Measurements from ENCODE around the gene CASK.
"Not testable (repeated sequence)": the region's sequence is repeated elsewhere in the genome, so short reads cannot be mapped to it uniquely, and the experiment has no call there.

Gene CASK

GRCh38 chrX:41684138-41684537 is 239.2 kb downstream of the CASK start:
- no peak for DNase-seq

DNA sequence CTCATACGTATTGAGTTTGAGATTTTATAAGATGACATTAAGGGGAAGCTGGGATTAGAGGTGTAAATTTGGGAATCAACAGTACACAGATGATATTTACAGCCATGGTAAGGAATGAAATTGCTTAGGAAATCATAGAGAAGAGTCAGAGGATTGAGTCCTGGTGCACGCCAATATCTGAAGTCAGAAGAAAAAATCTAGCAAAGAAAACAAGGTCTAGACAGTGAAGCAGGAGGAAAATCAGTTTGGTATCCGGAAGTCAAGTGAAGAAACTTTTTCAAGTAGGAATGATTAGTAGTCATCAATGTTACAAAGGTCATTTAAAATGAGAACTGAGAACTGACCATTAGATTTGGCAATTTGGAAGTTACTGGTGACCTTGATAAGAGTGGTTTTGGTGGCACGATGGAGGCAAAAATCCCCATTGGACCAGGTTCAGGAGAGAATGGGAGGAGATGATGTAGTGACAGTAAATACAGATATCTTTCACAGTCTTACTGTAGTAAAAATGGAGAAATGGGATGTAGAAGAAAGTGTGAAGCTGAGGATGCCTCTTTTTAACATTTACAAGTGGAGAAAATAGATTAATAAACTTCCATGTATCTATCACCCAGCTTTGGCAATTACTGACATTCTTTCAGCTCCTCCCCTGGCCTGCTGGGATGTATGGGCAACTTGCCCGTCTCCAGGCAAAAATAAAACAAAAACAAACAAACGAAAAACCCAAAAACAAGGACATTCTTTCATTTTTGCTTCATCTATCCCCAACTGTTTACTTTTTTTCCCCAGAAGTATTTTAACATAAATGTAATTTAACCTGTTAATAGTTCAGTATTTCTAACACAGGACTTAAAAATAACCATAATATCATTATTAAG is 245.9 kb downstream of the CASK start:
- no peak for DNase-seq

DNA sequence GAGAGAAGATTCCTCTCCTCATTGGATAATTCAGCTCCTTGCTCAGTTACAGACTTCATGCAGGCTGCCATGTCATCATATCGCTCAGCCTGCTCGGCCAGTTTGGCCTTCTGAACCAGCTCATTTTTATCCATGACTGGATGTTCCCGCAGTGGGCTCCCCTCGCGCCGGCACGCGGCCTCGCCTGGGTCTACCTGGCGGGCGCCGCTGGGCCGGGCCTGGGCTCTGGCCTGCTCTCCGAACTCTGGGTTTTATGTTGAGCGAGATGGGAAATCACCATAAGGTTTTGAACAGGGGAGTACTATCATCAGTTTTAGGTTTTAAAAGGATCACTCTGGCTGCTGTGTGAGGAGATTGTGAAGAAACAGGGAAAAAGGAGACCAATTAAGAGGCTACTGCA is 247.0 kb downstream of the CASK start:
- DNase-seq = not testable (repeated sequence)

DNA sequence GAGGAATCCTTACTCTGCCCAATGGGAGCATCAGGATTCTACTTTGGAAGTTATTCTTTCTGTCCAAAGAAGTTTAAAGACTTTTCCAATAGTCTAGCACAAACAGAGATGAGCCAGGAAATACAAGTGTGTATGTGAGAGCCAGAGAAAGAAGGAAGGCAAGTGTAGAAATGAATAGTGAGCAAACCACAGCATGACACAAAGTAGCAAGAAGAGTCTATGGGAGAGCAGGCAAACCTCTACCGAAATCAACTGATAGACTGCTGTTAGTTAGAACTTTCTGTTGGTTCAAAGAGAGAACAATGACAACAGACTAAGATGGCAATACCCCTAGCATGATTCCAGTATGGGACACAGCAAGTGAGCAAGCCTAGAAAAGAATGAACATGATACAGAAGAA is 250.7 kb downstream of the CASK start:
- DNase-seq = no peak

DNA sequence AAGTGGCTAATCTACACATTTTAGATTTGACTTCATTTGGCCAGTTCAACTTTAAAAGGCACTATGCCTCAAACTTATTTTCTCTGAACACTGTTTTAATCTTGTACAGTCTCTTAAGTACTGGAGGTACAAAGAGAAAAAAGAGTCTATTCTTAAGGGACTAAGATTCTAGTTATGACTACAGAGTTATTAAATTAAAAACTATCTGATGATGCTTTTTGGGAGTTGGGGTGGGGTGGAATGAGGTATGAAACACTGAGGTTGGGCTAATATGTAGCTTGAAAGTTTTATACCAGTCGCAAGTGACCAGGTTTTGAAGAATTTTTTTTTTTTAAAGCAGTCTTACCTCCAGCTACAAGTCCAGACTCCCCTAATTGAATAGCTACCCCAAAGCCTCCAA is 252.3 kb downstream of the CASK start:
- DNase-seq = no peak

DNA sequence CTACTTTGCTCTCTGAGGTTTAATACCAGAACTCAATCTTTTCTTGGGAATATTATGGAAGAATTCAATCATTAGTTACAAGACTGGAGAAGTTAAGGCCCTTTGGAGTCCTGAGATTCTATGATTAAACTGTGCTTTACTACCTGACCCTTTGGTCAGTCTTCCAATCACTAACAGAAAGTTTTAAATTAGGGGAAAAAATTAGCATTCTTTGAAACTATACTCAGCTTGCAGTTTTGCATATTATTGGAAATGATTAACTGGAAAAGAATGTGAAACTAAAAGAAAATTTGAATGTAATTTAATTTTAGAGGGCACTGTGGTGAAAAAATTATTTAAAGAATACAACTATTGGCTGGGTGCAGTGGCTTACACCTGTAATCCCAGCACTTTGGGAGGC is 253.2 kb downstream of the CASK start:
- DNase-seq = no peak

GRCh38 chrX:41667631-41668030 is 255.7 kb downstream of the CASK start:
- no peak for DNase-seq

DNA sequence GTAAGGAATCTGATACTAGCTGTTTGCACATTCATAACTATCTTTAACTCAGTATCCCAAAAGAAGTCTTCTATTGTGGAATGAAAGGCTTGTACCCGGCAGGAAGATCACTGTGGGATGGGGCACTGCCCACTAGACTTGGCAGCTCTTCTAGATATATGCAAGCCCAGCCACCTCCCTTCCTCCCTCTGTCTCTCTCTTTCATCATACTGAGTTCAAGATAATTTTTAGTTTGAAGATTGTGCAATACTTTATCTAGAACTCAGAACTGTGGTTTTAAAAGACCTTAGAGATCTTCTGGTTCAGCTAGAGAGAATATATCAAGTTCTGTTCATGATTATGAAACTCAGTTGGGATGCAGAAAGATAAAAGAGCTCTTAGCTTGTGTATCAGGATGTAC is 257.1 kb downstream of the CASK start:
- DNase-seq = no peak

DNA sequence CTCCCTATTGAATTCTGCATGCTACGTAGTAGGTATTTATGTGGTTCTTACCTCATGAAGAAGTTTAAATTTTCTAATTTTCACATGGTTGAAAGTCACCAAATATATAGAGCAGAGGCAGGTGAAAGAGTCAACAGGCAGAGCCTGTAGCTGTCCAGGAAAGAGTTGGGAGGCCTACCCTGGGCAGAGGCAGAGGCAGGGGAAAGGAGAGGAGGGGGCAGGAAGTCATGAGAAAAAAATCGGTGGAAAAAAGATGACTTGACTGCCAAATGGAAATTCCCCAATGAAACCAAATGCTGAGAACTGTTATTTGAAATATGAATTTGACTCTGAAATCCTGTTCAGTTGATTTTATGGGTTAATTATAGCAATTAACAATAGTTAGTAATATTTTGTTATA is 257.7 kb downstream of the CASK start:
- DNase-seq = no peak

- DNase-seq = no peak
Measured at GRCh38 chrX:41664908-41665307, 258.4 kb downstream of the CASK start.

GRCh38 chrX:41664375-41664901 is 258.9 kb downstream of the CASK start:
- DNase-seq = no peak

- DNase-seq = peak; percentile 6
Measured at GRCh38 chrX:41661366-41662095, 261.8 kb downstream of the CASK start.

DNA sequence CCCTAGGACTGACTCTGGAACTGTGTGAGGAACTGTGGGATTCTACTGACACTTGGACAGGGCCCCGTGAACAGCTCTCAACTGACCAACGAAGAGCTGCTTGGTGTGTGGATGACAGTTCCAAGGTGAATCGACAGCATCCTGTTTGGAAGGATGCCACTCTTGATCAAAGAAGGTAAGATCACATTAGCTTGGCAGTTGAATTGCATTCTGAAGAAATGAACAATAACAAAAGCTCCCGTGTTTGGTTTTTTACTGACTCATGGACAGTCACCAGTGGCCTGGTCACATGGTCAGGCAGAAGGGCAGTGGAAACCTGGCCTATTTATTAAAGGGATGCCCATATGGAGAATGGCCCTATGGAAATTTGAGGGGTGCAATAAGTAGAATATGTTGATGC is 267.7 kb downstream of the CASK start:
- DNase-seq = no peak

- DNase-seq = peak; percentile 0
Measured at GRCh38 chrX:41655101-41655500, 268.3 kb downstream of the CASK start.

DNA sequence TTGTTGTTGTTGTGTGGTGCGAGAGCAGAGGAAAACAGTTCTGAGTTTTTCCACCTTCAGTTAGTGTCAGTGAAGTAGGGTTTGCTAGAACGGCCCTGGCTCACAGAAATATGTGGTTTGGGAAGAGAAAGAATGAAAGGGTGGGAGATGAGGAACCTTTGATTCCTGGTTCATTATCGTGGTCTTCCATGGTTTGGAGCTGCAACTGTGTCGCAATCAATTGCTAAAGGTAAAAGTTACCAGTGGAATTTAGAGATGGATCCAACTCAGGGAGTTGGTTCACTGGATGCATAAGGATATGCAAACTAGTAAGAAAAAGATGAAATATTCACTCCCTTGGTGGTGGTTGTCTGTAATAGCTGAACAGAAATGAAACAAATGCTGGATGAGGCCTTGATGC is 270.2 kb downstream of the CASK start:
- DNase-seq = no peak

DNA sequence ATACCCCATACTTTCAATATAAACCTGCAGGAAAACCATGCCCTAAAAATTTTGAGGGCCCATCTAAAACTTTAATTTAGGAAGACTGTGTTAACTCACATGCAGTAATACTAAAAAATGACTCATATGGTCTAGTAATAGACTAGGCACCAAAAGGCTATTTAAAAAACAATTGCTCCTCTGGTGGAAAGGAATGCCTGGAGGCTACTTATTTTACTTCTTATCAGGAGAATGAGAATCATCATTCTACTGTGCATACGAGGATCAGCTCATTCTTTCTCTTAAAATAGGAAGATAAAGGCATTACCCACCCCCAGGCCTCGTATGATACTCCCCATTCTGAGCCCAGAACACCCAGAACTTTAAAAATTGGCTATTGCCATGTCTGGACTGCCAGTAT is 277.2 kb downstream of the CASK start:
- DNase-seq = not testable (repeated sequence)

DNA sequence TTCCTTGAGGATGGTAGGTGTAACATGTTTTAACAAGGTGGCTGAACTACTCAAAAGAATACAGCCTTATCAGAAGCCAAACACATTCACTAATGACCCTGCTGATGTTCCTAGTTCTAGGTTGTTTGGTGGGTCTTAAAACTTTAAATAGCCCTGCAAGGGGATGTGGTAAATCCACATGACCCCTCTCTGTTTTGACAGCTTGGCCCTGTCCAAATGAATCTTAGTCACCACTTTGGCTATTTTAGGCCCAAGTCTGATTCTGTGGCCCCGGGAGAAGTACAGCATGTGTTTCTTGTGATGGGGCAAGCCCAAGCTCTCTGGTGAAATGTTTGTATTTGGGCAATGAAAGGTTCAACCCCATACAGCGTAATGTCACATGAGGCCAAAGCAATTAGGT is 289.1 kb downstream of the CASK start:
- DNase-seq = no peak

DNA sequence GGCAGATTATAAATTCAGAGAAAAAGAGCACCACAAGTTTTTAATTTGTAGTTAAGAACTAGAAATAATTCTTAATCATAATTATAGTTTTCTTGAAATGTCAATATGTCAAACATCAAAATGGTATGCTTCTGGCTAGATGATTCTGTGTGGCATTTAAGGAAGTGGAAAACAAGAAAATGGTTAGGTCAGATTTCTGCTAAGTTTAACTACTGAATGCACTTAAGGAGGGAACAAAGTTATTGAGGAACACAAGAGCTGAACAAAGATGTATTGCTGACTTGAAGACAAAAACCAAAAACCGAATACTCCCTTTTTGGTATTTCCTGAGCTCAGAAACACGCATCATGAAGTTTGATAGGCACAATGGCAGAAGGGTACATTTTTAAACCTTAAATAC is 293.3 kb downstream of the CASK start:
- no peak for DNase-seq

GRCh38 chrX:41629539-41629938 is 293.8 kb downstream of the CASK start:
- DNase-seq = no peak

- DNase-seq = no peak
Measured at GRCh38 chrX:41621222-41621723, 302.1 kb downstream of the CASK start.

GRCh38 chrX:41619221-41619620 is 304.1 kb downstream of the CASK start:
- no peak for DNase-seq

- no peak for DNase-seq
Measured at GRCh38 chrX:41616935-41617334, 306.4 kb downstream of the CASK start.

DNA sequence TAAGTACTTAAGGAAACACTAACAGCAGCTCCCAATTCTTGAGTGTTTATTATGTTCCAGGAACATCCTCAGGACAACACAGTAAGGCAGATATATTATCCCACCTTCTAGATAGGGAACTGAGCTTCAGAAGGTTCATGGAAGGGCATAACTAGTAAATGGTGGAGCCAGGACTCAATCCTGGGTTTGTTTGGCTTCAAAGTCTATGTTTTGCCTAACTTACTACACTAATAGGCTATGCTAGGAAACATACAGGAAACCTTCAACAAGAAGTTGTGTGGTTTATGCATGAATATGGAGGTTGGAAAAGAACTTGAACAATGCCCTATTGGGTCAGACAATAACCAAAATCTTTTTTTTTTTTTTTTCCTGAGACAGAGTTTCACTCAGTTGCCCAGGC is 307.1 kb downstream of the CASK start:
- DNase-seq = no peak

DNA sequence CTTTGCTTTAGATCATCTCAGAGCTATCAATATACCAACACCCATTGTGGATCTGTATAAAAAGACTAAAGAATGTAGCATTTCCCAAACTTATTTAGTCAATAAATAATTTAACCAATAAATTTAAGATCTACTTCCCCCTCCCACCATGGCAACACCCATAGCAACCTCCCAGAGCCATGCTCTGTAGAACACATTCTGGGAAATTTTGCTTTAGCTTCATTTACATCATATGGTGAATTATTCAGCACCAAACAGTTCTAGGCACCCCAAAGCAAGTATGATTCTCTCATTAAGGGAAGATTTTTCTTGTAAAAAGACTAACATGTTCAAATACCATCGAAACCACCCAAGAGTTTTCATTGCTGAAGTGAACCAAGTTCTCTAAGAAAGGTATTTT is 315.1 kb downstream of the CASK start:
- no peak for DNase-seq
